Aorta (tissue), 5 donors: Measurements from ENCODE around the gene STRIT1. TPM values are rescaled to one million over a fixed set of nuclear protein-coding genes. Genes with fewer than 3 reads are reported as not detected.
A peak's percentile ranks its signal among the peaks of the same experiment; 100 is the strongest.

Source experiments
- ATAC-seq: fragments of 200-7000 bp; cut with Tn5 transposase; one replicate; pipeline ENCODE4 v1.9.1; 2022; ENCODE audit warnings: moderate library complexity; ENCODE audit not compliant: low FRiP score
- DNase-seq, 2 donors: peaks; one replicate each; pipeline ENCODE4 v3.0.0-alpha.2; 2020
- H3K27ac ChIP-seq, 2 donors: one replicate each; pipeline ENCODE4 v1.5.1; 2013; ENCODE audit warnings: low read length in 2 of 2, mild to moderate bottlenecking in 2 of 2, moderate library complexity in 2 of 2, control low read depth in 1 of 2, inconsistent platforms in 1 of 2, low read depth in 1 of 2
- H3K27me3 ChIP-seq, 2 donors: one replicate each; pipeline ENCODE4 v1.6.1; 2013; ENCODE audit warnings: control low read depth in 1 of 2, low read length in 1 of 2, mild to moderate bottlenecking in 1 of 2, moderate library complexity in 1 of 2; ENCODE audit not compliant: insufficient read depth in 2 of 2, control insufficient read depth in 1 of 2
- H3K36me3 ChIP-seq, 2 donors: one replicate each; pipeline ENCODE4 v1.6.1; 2013; ENCODE audit warnings: control low read depth in 1 of 2, low read length in 1 of 2, mild to moderate bottlenecking in 1 of 2; ENCODE audit not compliant: insufficient read depth in 2 of 2, control insufficient read depth in 1 of 2
- H3K4me1 ChIP-seq, 2 donors: one replicate each; pipeline ENCODE4 v1.6.1; 2013; ENCODE audit warnings: low read length in 2 of 2, control low read depth in 1 of 2, mild to moderate bottlenecking in 1 of 2, moderate library complexity in 1 of 2; ENCODE audit not compliant: insufficient read depth in 2 of 2, control insufficient read depth in 1 of 2
- H3K4me3 ChIP-seq, 2 donors: one replicate each; pipeline ENCODE4 v1.5.1; 2013; ENCODE audit warnings: low read length in 2 of 2, control low read depth in 1 of 2, mild to moderate bottlenecking in 1 of 2
- H3K9me3 ChIP-seq: one replicate; pipeline ENCODE4 v1.6.1; 2013; ENCODE audit warnings: mild to moderate bottlenecking, low read length; ENCODE audit not compliant: control insufficient read depth
- WGBS, 2 donors: extraction: QIAGEN DNeasy Blood & Tissue Kit; methylation state at CpG; one replicate each; pipeline ENCODE4 v1.1.7; 2013; 5-methylcytosine and 5-hydroxymethylcytosine counted together
- intact Hi-C, 2 donors: fragments of 100-400 bp; cut with DNase I; formaldehyde crosslinking; loops; one replicate each; pipeline versions ENCODE4 v1.14.2 to v1.15.0; 2022
- polyA plus RNA-seq, 2 donors: library from polyadenylated mRNA; stranded (reverse); fragments of 200-250 nt; gene quantifications; one replicate each; pipeline ENCODE4 v1.2.3, GENCODE V29; 2013
- total RNA-seq, 2 donors: library from RNA; stranded (reverse); fragmentation: NEBNext Ultra II Directional; extraction: Animal tissue kit (Norgen Biotek cat#: 25700); gene quantifications; one replicate each; pipeline ENCODE4 v1.2.1, GENCODE V29; 2021
- donor health status: healthy with polysubstance abuse.
- donor health status: Bipolar disorder and iron deficiency.
- donor health status: DM: no; HTN: no; CAD: no.
- donor health status: DM: no; HTN: no; CAD: no.
- donor health status: DM: yes; HTN: yes; CAD: no.

The STRIT1 gene
- total and polyA plus RNA-seq, 4 donors: 0.69 to 1.3 TPM; not detected in 2

GRCh38 chr3:155330370-155330769 lies 36.9 kb upstream of the STRIT1 start:
- H3K27me3 ChIP-seq: no peaks in the 10 kb centered on the region
- H3K4me1 ChIP-seq: no peaks in the 10 kb centered on the region
- no peak overlapping the region for H3K27ac ChIP-seq
- H3K36me3 ChIP-seq: no peaks in the 10 kb centered on the region
- no peak for DNase-seq
- no peaks in the 10 kb centered on the region for H3K9me3 ChIP-seq
- intact Hi-C loops: no loop called here
- H3K4me3 ChIP-seq: no peak overlapping the region
- ATAC-seq: no peak

- intact Hi-C loops: no loop called here
- no peaks in the 10 kb centered on the region for H3K27me3 ChIP-seq
- H3K4me3 ChIP-seq: no peak overlapping the region
- ATAC-seq (no peak), DNase-seq (no peak)
- no peaks in the 10 kb centered on the region for H3K4me1 ChIP-seq
- no peaks in the 10 kb centered on the region for H3K36me3 ChIP-seq
- 92 to 94% methylated on average over 6 of the region's 6 CpGs for WGBS, 2 donors
- H3K9me3 ChIP-seq: no peaks in the 10 kb centered on the region
- no peak overlapping the region for H3K27ac ChIP-seq
Observed at GRCh38 chr3:155329513-155330048, 36.1 kb upstream of the STRIT1 start.

GRCh38 chr3:155327871-155328270 lies 34.4 kb upstream of the STRIT1 start:
- no peak overlapping the region for H3K27ac ChIP-seq
- ATAC-seq (no peak), DNase-seq (no peak)
- intact Hi-C loops: no loop called here
- no peaks in the 10 kb centered on the region for H3K4me1 ChIP-seq
- 94 to 95% methylated on average over 2 of the region's 2 CpGs for WGBS, 2 donors
- H3K36me3 ChIP-seq: no peaks in the 10 kb centered on the region
- no peak overlapping the region for H3K4me3 ChIP-seq
- H3K9me3 ChIP-seq: no peaks in the 10 kb centered on the region
- H3K27me3 ChIP-seq: no peaks in the 10 kb centered on the region

GRCh38 chr3:155327430-155327829 lies 33.9 kb upstream of the STRIT1 start:
- no peaks in the 10 kb centered on the region for H3K4me1 ChIP-seq
- H3K27ac ChIP-seq: no peak overlapping the region
- WGBS, 2 donors: 96 to 100% methylated on average over 1 of the region's 1 CpG
- no peak for DNase-seq
- H3K27me3 ChIP-seq: no peaks in the 10 kb centered on the region
- no peak for ATAC-seq
- no peaks in the 10 kb centered on the region for H3K9me3 ChIP-seq
- intact Hi-C loops: no loop called here
- no peak overlapping the region for H3K4me3 ChIP-seq
- no peaks in the 10 kb centered on the region for H3K36me3 ChIP-seq

- 30 to 33% methylated on average over 4 of the region's 4 CpGs for WGBS, 2 donors
- intact Hi-C loops: no loop called here
- H3K9me3 ChIP-seq: no peaks in the 10 kb centered on the region
- ATAC-seq (no peak), DNase-seq (no peak)
- no peaks in the 10 kb centered on the region for H3K27me3 ChIP-seq
- no peak overlapping the region for H3K27ac ChIP-seq
- H3K4me3 ChIP-seq: no peak overlapping the region
- H3K4me1 ChIP-seq: no peaks in the 10 kb centered on the region
- no peaks in the 10 kb centered on the region for H3K36me3 ChIP-seq
Observed at GRCh38 chr3:155326901-155327300, 33.4 kb upstream of the STRIT1 start.

- intact Hi-C loops: no loop called here
- ATAC-seq: no peak
- DNase-seq: no peak
- H3K27me3 ChIP-seq: no peaks in the 10 kb centered on the region
- H3K9me3 ChIP-seq: no peaks in the 10 kb centered on the region
- no peaks in the 10 kb centered on the region for H3K36me3 ChIP-seq
- H3K27ac ChIP-seq: no peak overlapping the region
- whole genome bisulfite sequencing, 2 donors: 75 to 77% methylated on average over 5 of the region's 5 CpGs
- H3K4me1 ChIP-seq: no peaks in the 10 kb centered on the region
- no peak overlapping the region for H3K4me3 ChIP-seq
Observed at GRCh38 chr3:155326244-155326643, 32.8 kb upstream of the STRIT1 start.

- Histone ChIP-seq H3K4me3 (no peak overlapping the region), H3K27me3 (no peaks in the 10 kb centered on the region), H3K36me3 (no peaks in the 10 kb centered on the region), H3K9me3 (no peaks in the 10 kb centered on the region), H3K4me1 (no peaks in the 10 kb centered on the region), H3K27ac (no peak overlapping the region)
- WGBS, 2 donors: 42 to 52% methylated on average over 10 of the region's 10 CpGs
- intact Hi-C loops: no loop called here
- DNase-seq (no peak), ATAC-seq (no peak)
Observed at GRCh38 chr3:155325263-155325835, 31.9 kb upstream of the STRIT1 start.

- ATAC-seq (peak; percentile 60), DNase-seq (no peak)
- H3K9me3 ChIP-seq: no peaks in the 10 kb centered on the region
- no peak overlapping the region for H3K4me3 ChIP-seq
- intact Hi-C loops: loop anchor here (5.0 kb wide), 3 partner anchors 561 to 986 kb away; no protein-coding TSS in a partner anchor
- H3K4me1 ChIP-seq: no peaks in the 10 kb centered on the region
- 20 to 21% methylated on average over 3 of the region's 3 CpGs for WGBS, 2 donors
- no peaks in the 10 kb centered on the region for H3K36me3 ChIP-seq
- no peak overlapping the region for H3K27ac ChIP-seq
- no peaks in the 10 kb centered on the region for H3K27me3 ChIP-seq
Observed at GRCh38 chr3:155323063-155323666, 29.7 kb upstream of the STRIT1 start.

GRCh38 chr3:155321418-155321817 lies 27.9 kb upstream of the STRIT1 start:
- no peak overlapping the region for H3K4me3 ChIP-seq
- H3K9me3 ChIP-seq: no peaks in the 10 kb centered on the region
- H3K4me1 ChIP-seq: no peaks in the 10 kb centered on the region
- ATAC-seq: no peak
- H3K27me3 ChIP-seq: no peaks in the 10 kb centered on the region
- no peaks in the 10 kb centered on the region for H3K36me3 ChIP-seq
- no peak for DNase-seq
- no peak overlapping the region for H3K27ac ChIP-seq
- 81 to 91% methylated on average over 2 of the region's 2 CpGs for WGBS, 2 donors
- intact Hi-C loops: loop anchor here (5.0 kb wide), 3 partner anchors 559 to 984 kb away; no protein-coding TSS in a partner anchor
